MV-4-11 (cell line): ENCODE measurements around the gene HSD11B2.

ENCODE experiments used
- DNase-seq: peaks from one replicate; lab custom pipeline; 2025; lab: John Stamatoyannopoulos, UW

The HSD11B2 gene

GRCh38 chr16:67451704-67452435 lies 20.9 kb downstream of the HSD11B2 start:
- DNase-seq, result no peak

- no peak for DNase-seq
Observed at GRCh38 chr16:67454104-67454503, 23.2 kb downstream of the HSD11B2 start.

- DNase-seq, result no peak
Observed at GRCh38 chr16:67454852-67455251, 23.9 kb downstream of the HSD11B2 start.

- peak; percentile 6 for DNase-seq
Observed at GRCh38 chr16:67456391-67457081, 25.6 kb downstream of the HSD11B2 start.

- DNase-seq, result no peak
Observed at GRCh38 chr16:67457611-67458010, 26.7 kb downstream of the HSD11B2 start.

- DNase-seq, result no peak
Observed at GRCh38 chr16:67458121-67458641, 27.3 kb downstream of the HSD11B2 start.

GRCh38 chr16:67459066-67459860 lies 28.3 kb downstream of the HSD11B2 start:
- DNase-seq, result no peak

GRCh38 chr16:67459861-67460150 lies 28.9 kb downstream of the HSD11B2 start:
- no peak for DNase-seq

- no peak for DNase-seq
Observed at GRCh38 chr16:67460168-67460567, 29.2 kb downstream of the HSD11B2 start.

- no peak for DNase-seq
Observed at GRCh38 chr16:67460961-67461360, 30.0 kb downstream of the HSD11B2 start.

- DNase-seq, result no peak
Observed at GRCh38 chr16:67461600-67462278, 30.8 kb downstream of the HSD11B2 start.

- DNase-seq, result no peak
Observed at GRCh38 chr16:67462279-67462655, 31.3 kb downstream of the HSD11B2 start.

GRCh38 chr16:67463059-67463458 lies 32.1 kb downstream of the HSD11B2 start:
- no peak for DNase-seq

GRCh38 chr16:67463691-67464090 lies 32.8 kb downstream of the HSD11B2 start:
- DNase-seq, result no peak

- DNase-seq, result no peak
Observed at GRCh38 chr16:67464565-67464964, 33.6 kb downstream of the HSD11B2 start.

GRCh38 chr16:67466581-67466980 lies 35.7 kb downstream of the HSD11B2 start:
- DNase-seq, result no peak

- no peak for DNase-seq
Observed at GRCh38 chr16:67468731-67469130, 37.8 kb downstream of the HSD11B2 start.

GRCh38 chr16:67470359-67470758 lies 39.4 kb downstream of the HSD11B2 start:
- no peak for DNase-seq

GRCh38 chr16:67471758-67472384 lies 41.0 kb downstream of the HSD11B2 start:
- DNase-seq, result no peak

- DNase-seq, result peak; percentile 65
Observed at GRCh38 chr16:67474551-67475455, 43.9 kb downstream of the HSD11B2 start.
